GM18511 (cell line): Measurements from ENCODE around the gene ATP6V1G1.
"Not testable (repeated sequence)": the region's sequence is repeated elsewhere in the genome, so short reads cannot be mapped to it uniquely, and the experiment has no call there.

Experiments
- ATAC-seq: cut with Tn5 transposase; IDR thresholded peaks from one replicate; pipeline ENCODE4 v1.9.1; 2021; ENCODE audit warnings: mild to moderate bottlenecking, moderate library complexity; ENCODE audit not compliant: unreplicated experiment

Gene ATP6V1G1

GRCh38 chr9:114578134-114578533 is 9.4 kb upstream of the ATP6V1G1 start:
- not testable (repeated sequence) for ATAC-seq

GRCh38 chr9:114580609-114581193 is 6.9 kb upstream of the ATP6V1G1 start:
- no peak for ATAC-seq

- no peak for ATAC-seq
Observed at GRCh38 chr9:114583371-114584155, 4.0 kb upstream of the ATP6V1G1 start.

GRCh38 chr9:114588210-114588609 is 641 bp downstream of the ATP6V1G1 start:
- no peak for ATAC-seq

- no peak for ATAC-seq
Observed at GRCh38 chr9:114588651-114589526, 1.3 kb downstream of the ATP6V1G1 start.

- no peak for ATAC-seq
Observed at GRCh38 chr9:114590328-114590727, 2.8 kb downstream of the ATP6V1G1 start.

- ATAC-seq = no peak
Observed at GRCh38 chr9:114591291-114591787, 3.8 kb downstream of the ATP6V1G1 start.

GRCh38 chr9:114591849-114592248 is 4.3 kb downstream of the ATP6V1G1 start:
- no peak for ATAC-seq

GRCh38 chr9:114592356-114592755 is 4.8 kb downstream of the ATP6V1G1 start:
- ATAC-seq = no peak

GRCh38 chr9:114594136-114594535 is 6.6 kb downstream of the ATP6V1G1 start:
- no peak for ATAC-seq

GRCh38 chr9:114600502-114601248 is 13.1 kb downstream of the ATP6V1G1 start:
- ATAC-seq = not testable (repeated sequence)

GRCh38 chr9:114601787-114602186 is 14.2 kb downstream of the ATP6V1G1 start:
- not testable (repeated sequence) for ATAC-seq

- ATAC-seq = no peak
Observed at GRCh38 chr9:114602620-114603019, 15.1 kb downstream of the ATP6V1G1 start.

- no peak for ATAC-seq
Observed at GRCh38 chr9:114603248-114603647, 15.7 kb downstream of the ATP6V1G1 start.

- no peak for ATAC-seq
Observed at GRCh38 chr9:114604989-114605388, 17.4 kb downstream of the ATP6V1G1 start.

GRCh38 chr9:114606068-114606467 is 18.5 kb downstream of the ATP6V1G1 start:
- ATAC-seq = no peak

GRCh38 chr9:114606597-114607207 is 19.1 kb downstream of the ATP6V1G1 start:
- no peak for ATAC-seq

- ATAC-seq = peak; percentile 38
Observed at GRCh38 chr9:114607671-114608524, 20.3 kb downstream of the ATP6V1G1 start.

- no peak for ATAC-seq
Observed at GRCh38 chr9:114608525-114608796, 20.9 kb downstream of the ATP6V1G1 start.
